GM23338 (cell line): ENCODE data around the gene CCDC57. TPM values are rescaled to one million over a fixed set of nuclear protein-coding genes. Genes with fewer than 3 reads are reported as not detected.

ENCODE experiments used
- ATAC-seq: fragments of 200-7000 bp; cut with Tn5 transposase; 3 replicates; pipeline ENCODE4 v1.9.1; 2020
- DNase-seq: peaks from one replicate; pipeline ENCODE4 v3.0.0-alpha.2; 2015; ENCODE audit warnings: low spot score
- H2AFZ ChIP-seq: fragments of 200-600 bp; sonication (generic); 2 replicates; pipeline ENCODE4 v1.8.0; 2016; ENCODE audit warnings: antibody characterized with exemption, mild to moderate bottlenecking, moderate library complexity
- H3F3A ChIP-seq: fragments of 200-600 bp; sonication (generic); replicated peaks from 2 replicates; pipeline ENCODE4 v1.8.0; 2017; ENCODE audit warnings: antibody characterized with exemption, mixed run types, low read depth
- H3K27ac ChIP-seq: fragments of 200-600 bp; sonication (generic); 2 replicates; pipeline ENCODE4 v1.6.1; 2016; ENCODE audit warnings: low read depth
- H3K27me3 ChIP-seq: fragments of 200-600 bp; sonication (generic); 2 replicates; pipeline ENCODE4 v1.8.0; 2016; ENCODE audit warnings: mild to moderate bottlenecking, mixed run types, moderate library complexity; ENCODE audit not compliant: insufficient read depth
- H3K36me3 ChIP-seq: fragments of 200-600 bp; sonication (generic); 2 replicates; pipeline ENCODE4 v1.8.0; 2016; ENCODE audit warnings: mild to moderate bottlenecking; ENCODE audit not compliant: insufficient read depth
- H3K4me1 ChIP-seq: fragments of 200-600 bp; sonication (generic); 2 replicates; pipeline ENCODE4 v1.8.0; 2016; ENCODE audit warnings: mild to moderate bottlenecking, moderate library complexity; ENCODE audit not compliant: insufficient read depth
- H3K4me2 ChIP-seq: fragments of 200-600 bp; sonication (generic); 2 replicates; pipeline ENCODE4 v1.7.1; 2017; ENCODE audit warnings: mixed run types
- H3K4me3 ChIP-seq: fragments of 200-600 bp; sonication (generic); 2 replicates; pipeline ENCODE4 v1.6.1; 2016; ENCODE audit warnings: mixed run types
- H3K79me2 ChIP-seq: fragments of 200-600 bp; sonication (generic); replicated peaks from 2 replicates; pipeline ENCODE4 v1.8.0; 2017; ENCODE audit warnings: mild to moderate bottlenecking; ENCODE audit not compliant: insufficient read depth
- H3K9me2 ChIP-seq: fragments of 200-600 bp; sonication (generic); 2 replicates; pipeline ENCODE4 v1.8.0; 2017; ENCODE audit not compliant: insufficient read depth
- H4K20me1 ChIP-seq: fragments of 200-600 bp; sonication (generic); replicated peaks from 2 replicates; pipeline ENCODE4 v1.8.0; 2017; ENCODE audit warnings: mild to moderate bottlenecking; ENCODE audit not compliant: insufficient read depth
- H3K27ac Mint-ChIP-seq: 2 replicates; pipeline ENCODE4 v1.8.0; 2020; ENCODE audit warnings: inconsistent platforms, mild to moderate bottlenecking, moderate library complexity, mixed read lengths
- H3K27me3 Mint-ChIP-seq: 3 replicates; pipeline ENCODE4 v1.8.0; 2022; ENCODE audit warnings: low read depth, mild to moderate bottlenecking, moderate library complexity, mixed read lengths, inconsistent platforms; ENCODE audit not compliant: insufficient read depth, poor library complexity
- H3K36me3 Mint-ChIP-seq: 3 replicates; pipeline ENCODE4 v1.8.0; 2021; ENCODE audit warnings: low read depth, mild to moderate bottlenecking, inconsistent platforms, moderate library complexity, mixed read lengths
- H3K4me1 Mint-ChIP-seq: 3 replicates; pipeline ENCODE4 v1.8.0; 2020; ENCODE audit warnings: mild to moderate bottlenecking, inconsistent platforms, mixed read lengths
- H3K4me3 Mint-ChIP-seq: 3 replicates; pipeline ENCODE4 v1.8.0; 2021; ENCODE audit warnings: moderate library complexity, mild to moderate bottlenecking, inconsistent platforms, mixed read lengths
- H3K9me3 Mint-ChIP-seq: 3 replicates; pipeline ENCODE4 v1.8.0; 2020; ENCODE audit warnings: moderate library complexity, mild to moderate bottlenecking, inconsistent platforms, mixed read lengths
- CREB1 ChIP-seq: fragments of 250-450 bp; sonication (Bioruptor Pico); IDR thresholded peaks from 2 replicates; pipeline ENCODE4 v1.5.0; 2020; ENCODE audit warnings: low read depth, mild to moderate bottlenecking, moderate library complexity
- EZH2 ChIP-seq: fragments of 200-600 bp; sonication (generic); IDR thresholded peaks from one replicate; pipeline ENCODE4 v1.8.0; 2017; ENCODE audit warnings: antibody characterized with exemption, mild to moderate bottlenecking, low read depth; ENCODE audit not compliant: unreplicated experiment
- EZH2phosphoT487 ChIP-seq: fragments of 200-600 bp; sonication (generic); IDR thresholded peaks from one replicate; pipeline ENCODE4 v1.8.1; 2018; ENCODE audit warnings: antibody characterized with exemption; ENCODE audit not compliant: unreplicated experiment
- NANOG ChIP-seq: IDR thresholded peaks from 2 replicates; pipeline ENCODE4 v1.6.1; 2016; ENCODE audit warnings: antibody characterized with exemption, borderline replicate concordance
- POLR2AphosphoS5 ChIP-seq: IDR thresholded peaks from 2 replicates; pipeline ENCODE4 v1.6.1; 2016; ENCODE audit warnings: antibody characterized with exemption, low read depth
- REST ChIP-seq: IDR thresholded peaks from one replicate; pipeline ENCODE4 v1.6.1; 2018; ENCODE audit warnings: antibody characterized with exemption; ENCODE audit not compliant: unreplicated experiment
- ZNF114 ChIP-seq: fragments of 250-450 bp; sonication (Bioruptor Pico); IDR thresholded peaks from 2 replicates; pipeline ENCODE4 v1.5.0; 2020; ENCODE audit warnings: mild to moderate bottlenecking, moderate library complexity
- ZNF462 ChIP-seq: fragments of 250-450 bp; sonication (Bioruptor Pico); IDR thresholded peaks from 2 replicates; pipeline ENCODE4 v1.5.0; 2020; ENCODE audit warnings: mild to moderate bottlenecking, moderate library complexity
- polyA plus RNA-seq: library from polyadenylated mRNA; unstranded; fragments of >200 nt; fragmentation: Nextera tagmentation; extraction: Ambion mirVana; gene quantifications from 2 replicates; pipeline ENCODE4 v1.2.1, GENCODE V29; 2016
- total RNA-seq: library from RNA; depleted of rRNA; stranded (reverse); fragments of >200 nt; shearing (Covaris generic); gene quantifications from 2 replicates; pipeline ENCODE4 v1.2.3, GENCODE V29; 2014
- TF ChIP-seq, protein P1 (sequence below), 2 experiments: fragments of 200-600 bp in 1 of 2; sonication (generic) in 1 of 2; conservative IDR thresholded peaks; 2 replicates each; pipeline versions ENCODE4 v1.5.1 to v1.6.1; 2016 to 2017; ENCODE audit warnings: antibody characterized with exemption in 2 of 2, low read depth in 2 of 2, mild to moderate bottlenecking in 2 of 2, moderate library complexity in 1 of 2

Gene CCDC57
- total and polyA plus RNA-seq, 2 experiments from 2014 or later: 7.0 to 16.3 TPM

DNA sequence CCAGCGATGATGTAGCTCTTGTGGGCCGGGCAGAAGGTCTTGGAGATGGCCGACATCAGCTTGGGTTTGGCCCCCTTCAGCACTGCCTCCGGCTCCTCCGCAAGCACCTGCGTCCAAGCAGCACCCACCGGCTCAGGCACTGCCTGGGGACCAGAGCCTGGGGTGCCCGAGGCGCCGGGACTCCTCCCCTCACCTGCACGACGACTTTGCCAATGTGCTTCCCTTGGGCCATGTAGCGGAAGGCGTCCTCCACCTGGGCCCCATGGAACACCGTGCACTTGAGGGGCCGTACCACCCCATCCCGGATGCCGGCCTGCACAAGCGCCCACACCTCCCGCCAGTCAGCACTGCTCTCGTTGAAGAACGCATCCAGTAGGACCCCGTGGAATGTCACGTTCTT lies 129.6 kb downstream of the CCDC57 start:
- ATAC-seq (no peak), DNase-seq (no peak)
- H3K9me3 Mint-ChIP-seq: no peaks in the 10 kb centered on the region; the same call in 2 of the 3 replicates
- peaks cover 3% of the 10 kb centered on the region for H3K4me1 Mint-ChIP-seq
- H3K4me2 ChIP-seq: no peak overlapping the region
- peaks cover 17% of the 10 kb centered on the region for H3F3A ChIP-seq
- H2AFZ ChIP-seq: no peak overlapping the region
- H3K27ac ChIP-seq: no peak overlapping the region
- no peaks in the 10 kb centered on the region for H3K27me3 ChIP-seq
- H3K9me2 ChIP-seq: no peaks in the 10 kb centered on the region
- peaks cover 58% of the 10 kb centered on the region for H3K36me3 Mint-ChIP-seq
- H3K36me3 ChIP-seq: peaks cover 12% of the 10 kb centered on the region; the same call in 1 of the 2 replicates
- H3K4me3 Mint-ChIP-seq: no peak overlapping the region
- H3K79me2 ChIP-seq: no peaks in the 10 kb centered on the region
- no peaks in the 10 kb centered on the region for H3K4me1 ChIP-seq
- peaks cover 18% of the 10 kb centered on the region for H3K27me3 Mint-ChIP-seq
- H3K4me3 ChIP-seq: no peak overlapping the region
- peaks cover 8% of the 10 kb centered on the region for H4K20me1 ChIP-seq
- no peak overlapping the region for H3K27ac Mint-ChIP-seq
- no peak for TF ChIP-seq ZNF462 (CRISPR knock-in tag)
- TF ChIP-seq CREB1 (CRISPR knock-in tag): no peak
- TF ChIP-seq NANOG: no peak
- no peak for TF ChIP-seq EZH2phosphoT487

DNA sequence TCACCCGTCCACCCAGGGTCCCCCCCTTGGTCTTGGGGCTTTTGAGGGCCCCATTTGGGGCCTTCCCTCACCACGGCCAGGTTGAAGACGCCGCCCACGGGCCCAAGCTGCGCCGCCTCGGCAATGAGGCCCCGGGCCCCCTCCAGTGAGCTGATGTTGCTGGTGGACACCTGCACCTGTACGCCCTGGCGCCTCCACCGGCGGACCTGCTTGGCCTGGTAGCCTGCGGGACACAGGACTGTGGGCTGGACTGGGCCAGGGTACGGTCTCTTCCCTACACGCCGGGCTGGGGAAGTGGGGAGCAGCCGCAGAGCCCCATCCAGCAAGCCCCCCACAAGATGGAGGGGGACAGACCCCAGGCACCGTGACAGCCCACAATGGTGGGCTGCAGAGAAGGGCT lies 130.2 kb downstream of the CCDC57 start:
- Mint-ChIP-seq H3K4me3 (no peak overlapping the region), H3K27ac (no peak overlapping the region), H3K27me3 (peaks cover 18% of the 10 kb centered on the region), H3K9me3 (no peaks in the 10 kb centered on the region; the same call in 2 of the 3 replicates), H3K4me1 (peaks cover 3% of the 10 kb centered on the region), H3K36me3 (peaks cover 57% of the 10 kb centered on the region)
- Histone ChIP-seq H3K9me2 (no peaks in the 10 kb centered on the region), H3F3A (peaks cover 19% of the 10 kb centered on the region), H2AFZ (no peak overlapping the region), H3K4me3 (no peak overlapping the region), H3K4me1 (no peaks in the 10 kb centered on the region), H3K27ac (no peak overlapping the region), H3K4me2 (no peak overlapping the region), H4K20me1 (peaks cover 8% of the 10 kb centered on the region), H3K79me2 (no peaks in the 10 kb centered on the region), H3K36me3 (peaks cover 10% of the 10 kb centered on the region; the same call in 1 of the 2 replicates), H3K27me3 (no peaks in the 10 kb centered on the region)
- DNase-seq (no peak), ATAC-seq (no peak)
- TF ChIP-seq ZNF114 (CRISPR knock-in tag) (no peak), REST (no peak), POLR2AphosphoS5 (no peak), EZH2 (no peak), NANOG (no peak)
- TF ChIP-seq, protein P1, sequence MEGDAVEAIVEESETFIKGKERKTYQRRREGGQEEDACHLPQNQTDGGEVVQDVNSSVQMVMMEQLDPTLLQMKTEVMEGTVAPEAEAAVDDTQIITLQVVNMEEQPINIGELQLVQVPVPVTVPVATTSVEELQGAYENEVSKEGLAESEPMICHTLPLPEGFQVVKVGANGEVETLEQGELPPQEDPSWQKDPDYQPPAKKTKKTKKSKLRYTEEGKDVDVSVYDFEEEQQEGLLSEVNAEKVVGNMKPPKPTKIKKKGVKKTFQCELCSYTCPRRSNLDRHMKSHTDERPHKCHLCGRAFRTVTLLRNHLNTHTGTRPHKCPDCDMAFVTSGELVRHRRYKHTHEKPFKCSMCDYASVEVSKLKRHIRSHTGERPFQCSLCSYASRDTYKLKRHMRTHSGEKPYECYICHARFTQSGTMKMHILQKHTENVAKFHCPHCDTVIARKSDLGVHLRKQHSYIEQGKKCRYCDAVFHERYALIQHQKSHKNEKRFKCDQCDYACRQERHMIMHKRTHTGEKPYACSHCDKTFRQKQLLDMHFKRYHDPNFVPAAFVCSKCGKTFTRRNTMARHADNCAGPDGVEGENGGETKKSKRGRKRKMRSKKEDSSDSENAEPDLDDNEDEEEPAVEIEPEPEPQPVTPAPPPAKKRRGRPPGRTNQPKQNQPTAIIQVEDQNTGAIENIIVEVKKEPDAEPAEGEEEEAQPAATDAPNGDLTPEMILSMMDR (conservative IDR thresholded peaks at IDR 0.05; ENCODE audit: low read depth in 2 of 2): no peak
